DMS79 (cell line): ENCODE data around the gene AKAP3.

Experiments used
- DNase-seq: peaks from one replicate; lab custom pipeline; 2025; lab: John Stamatoyannopoulos, UW

Gene AKAP3

GRCh38 chr12:4595881-4596280 lies 53.0 kb downstream of the AKAP3 start:
- DNase-seq = no peak

- peak; percentile 64 for DNase-seq
Observed at GRCh38 chr12:4591180-4591687, 57.6 kb downstream of the AKAP3 start.

GRCh38 chr12:4589941-4590340 lies 58.9 kb downstream of the AKAP3 start:
- no peak for DNase-seq

- no peak for DNase-seq
Observed at GRCh38 chr12:4588916-4589315, 59.9 kb downstream of the AKAP3 start.

GRCh38 chr12:4587108-4587507 lies 61.7 kb downstream of the AKAP3 start:
- no peak for DNase-seq

- no peak for DNase-seq
Observed at GRCh38 chr12:4586500-4586899, 62.4 kb downstream of the AKAP3 start.

- DNase-seq = no peak
Observed at GRCh38 chr12:4584896-4585295, 64.0 kb downstream of the AKAP3 start.

GRCh38 chr12:4584281-4584680 lies 64.6 kb downstream of the AKAP3 start:
- DNase-seq = no peak

- no peak for DNase-seq
Observed at GRCh38 chr12:4580281-4580688, 68.6 kb downstream of the AKAP3 start.

- no peak for DNase-seq
Observed at GRCh38 chr12:4579305-4580102, 69.3 kb downstream of the AKAP3 start.

- no peak for DNase-seq
Observed at GRCh38 chr12:4572680-4573079, 76.2 kb downstream of the AKAP3 start.

- DNase-seq = no peak
Observed at GRCh38 chr12:4569261-4569660, 79.6 kb downstream of the AKAP3 start.

- no peak for DNase-seq
Observed at GRCh38 chr12:4567073-4567881, 81.6 kb downstream of the AKAP3 start.

GRCh38 chr12:4566474-4566873 lies 82.4 kb downstream of the AKAP3 start:
- DNase-seq = no peak
